GM10248 (cell line): Measurements from ENCODE around the gene LUZP1.

Experiments
- CTCF ChIA-PET: fragments of 300-600 bp; sonication (Branson Sonifier 250); formaldehyde crosslinking; extraction: SDS; loops from one replicate; lab custom pipeline; 2021; ENCODE audit warnings: antibody characterized with exemption; lab: Yijun Ruan, JAX
- POLR2A ChIA-PET: fragments of 350-650 bp; sonication (Branson Sonifier 250); formaldehyde crosslinking; extraction: SDS; loops from one replicate; lab custom pipeline; 2020; ENCODE audit warnings: antibody characterized with exemption; lab: Yijun Ruan, JAX
- DNase-seq: peaks from one replicate; pipeline ENCODE4 v3.0.0; 2012; ENCODE audit errors: extremely low spot score
- TF ChIP-seq, protein P1 (sequence below): IDR thresholded peaks from 2 replicates; pipeline ENCODE4 v1.5.1; 2012; ENCODE audit warnings: mild to moderate bottlenecking, low read depth; ENCODE audit errors: extremely low read depth, missing control alignments, control extremely low read depth

Gene LUZP1

DNA sequence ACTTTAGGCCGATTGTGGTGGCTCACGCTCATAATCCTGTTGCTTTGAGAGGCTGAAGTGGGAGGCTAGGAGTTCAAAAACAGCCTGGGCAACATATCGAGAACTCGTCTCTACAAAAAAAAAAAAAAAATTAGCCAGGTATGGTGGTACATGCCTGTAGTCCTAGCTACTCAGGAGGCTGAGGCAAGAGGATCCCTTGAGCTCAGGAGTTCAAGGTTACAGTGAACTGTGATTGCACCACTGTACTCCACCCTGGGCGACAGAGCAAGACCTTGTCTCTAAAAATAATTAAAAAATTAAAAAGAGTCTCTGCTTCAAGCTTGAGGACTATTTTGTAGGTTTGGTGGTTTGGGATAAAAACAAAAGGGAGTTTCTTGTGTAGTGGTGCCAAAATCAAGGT, 128.1 kb downstream of the LUZP1 start:
- ChIA-PET POLR2A (no interaction called here), CTCF (interaction anchor here (0.7 to 1.5 kb wide), 2 partner anchors 15 to 1706 kb away, joined by 3 to 5 read pairs; no protein-coding TSS in a partner anchor)
- TF ChIP-seq, protein P1, sequence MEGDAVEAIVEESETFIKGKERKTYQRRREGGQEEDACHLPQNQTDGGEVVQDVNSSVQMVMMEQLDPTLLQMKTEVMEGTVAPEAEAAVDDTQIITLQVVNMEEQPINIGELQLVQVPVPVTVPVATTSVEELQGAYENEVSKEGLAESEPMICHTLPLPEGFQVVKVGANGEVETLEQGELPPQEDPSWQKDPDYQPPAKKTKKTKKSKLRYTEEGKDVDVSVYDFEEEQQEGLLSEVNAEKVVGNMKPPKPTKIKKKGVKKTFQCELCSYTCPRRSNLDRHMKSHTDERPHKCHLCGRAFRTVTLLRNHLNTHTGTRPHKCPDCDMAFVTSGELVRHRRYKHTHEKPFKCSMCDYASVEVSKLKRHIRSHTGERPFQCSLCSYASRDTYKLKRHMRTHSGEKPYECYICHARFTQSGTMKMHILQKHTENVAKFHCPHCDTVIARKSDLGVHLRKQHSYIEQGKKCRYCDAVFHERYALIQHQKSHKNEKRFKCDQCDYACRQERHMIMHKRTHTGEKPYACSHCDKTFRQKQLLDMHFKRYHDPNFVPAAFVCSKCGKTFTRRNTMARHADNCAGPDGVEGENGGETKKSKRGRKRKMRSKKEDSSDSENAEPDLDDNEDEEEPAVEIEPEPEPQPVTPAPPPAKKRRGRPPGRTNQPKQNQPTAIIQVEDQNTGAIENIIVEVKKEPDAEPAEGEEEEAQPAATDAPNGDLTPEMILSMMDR = no peak
- DNase-seq = no peak

DNA sequence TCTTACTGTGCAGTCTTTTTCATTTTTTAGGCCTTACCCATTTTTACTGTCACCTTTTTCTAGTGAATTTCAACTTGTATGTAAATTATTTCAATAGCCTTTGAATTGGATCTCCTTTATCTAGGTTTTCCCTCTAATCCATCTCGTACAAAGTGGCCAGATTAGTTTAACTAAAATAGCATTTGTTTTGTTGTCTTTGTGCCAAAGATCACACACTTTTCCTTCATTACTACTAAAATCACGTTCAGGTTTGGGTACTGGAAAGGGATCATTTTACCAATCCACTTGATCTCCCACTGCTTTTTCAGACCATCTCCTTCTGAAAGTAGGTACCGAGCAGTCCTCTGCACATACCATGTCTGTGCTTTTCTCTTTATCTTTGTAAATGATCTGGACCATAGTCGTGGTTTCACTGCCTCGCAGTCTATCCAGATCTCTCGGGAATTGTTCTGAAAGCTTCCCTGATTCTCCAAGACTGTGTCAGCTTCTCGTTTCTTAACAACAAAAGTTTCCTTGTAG, 129.3 kb downstream of the LUZP1 start:
- DNase-seq = no peak
- ChIA-PET POLR2A (no interaction called here), CTCF (interaction anchor here (1.5 kb wide), 1 partner anchor 17 kb away, joined by 5 read pairs; no protein-coding TSS in a partner anchor)
- TF ChIP-seq, protein P1 = no peak

DNA sequence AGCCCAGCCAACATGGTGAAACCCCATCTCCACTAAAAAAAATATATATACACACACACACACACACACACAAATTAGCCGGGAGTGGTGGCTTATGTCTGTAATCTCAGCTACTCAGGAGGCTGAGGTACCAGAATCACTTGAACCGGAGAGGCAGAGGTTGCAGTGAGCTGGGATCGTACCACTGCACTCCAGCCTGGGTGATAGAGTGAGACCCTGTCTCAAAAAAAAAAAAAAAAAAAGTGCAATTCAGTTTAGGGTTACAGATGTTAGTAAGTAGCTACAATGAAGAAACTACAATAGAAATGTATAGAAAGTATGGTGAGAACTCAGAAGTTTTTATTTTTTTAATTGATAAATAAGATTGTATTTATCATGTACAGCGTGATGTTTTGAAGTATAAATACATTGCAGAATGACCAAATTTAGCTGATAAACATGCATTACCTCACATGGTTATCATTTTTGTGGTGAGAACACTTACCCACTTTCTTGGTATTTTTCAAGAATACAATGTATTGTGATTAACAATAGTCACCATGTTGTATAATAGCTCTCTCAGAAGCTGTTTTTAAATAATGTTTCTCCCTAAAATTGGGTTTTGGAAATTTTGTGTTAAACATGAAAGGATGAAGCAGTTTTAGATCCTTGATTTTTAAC, 131.4 kb downstream of the LUZP1 start:
- CTCF ChIA-PET = interaction anchor here (1.0 to 1.5 kb wide), 2 partner anchors 16 to 21 kb away, joined by 3 to 4 read pairs; no protein-coding TSS in a partner anchor
- POLR2A ChIA-PET = no interaction called here
- DNase-seq = no peak

DNA sequence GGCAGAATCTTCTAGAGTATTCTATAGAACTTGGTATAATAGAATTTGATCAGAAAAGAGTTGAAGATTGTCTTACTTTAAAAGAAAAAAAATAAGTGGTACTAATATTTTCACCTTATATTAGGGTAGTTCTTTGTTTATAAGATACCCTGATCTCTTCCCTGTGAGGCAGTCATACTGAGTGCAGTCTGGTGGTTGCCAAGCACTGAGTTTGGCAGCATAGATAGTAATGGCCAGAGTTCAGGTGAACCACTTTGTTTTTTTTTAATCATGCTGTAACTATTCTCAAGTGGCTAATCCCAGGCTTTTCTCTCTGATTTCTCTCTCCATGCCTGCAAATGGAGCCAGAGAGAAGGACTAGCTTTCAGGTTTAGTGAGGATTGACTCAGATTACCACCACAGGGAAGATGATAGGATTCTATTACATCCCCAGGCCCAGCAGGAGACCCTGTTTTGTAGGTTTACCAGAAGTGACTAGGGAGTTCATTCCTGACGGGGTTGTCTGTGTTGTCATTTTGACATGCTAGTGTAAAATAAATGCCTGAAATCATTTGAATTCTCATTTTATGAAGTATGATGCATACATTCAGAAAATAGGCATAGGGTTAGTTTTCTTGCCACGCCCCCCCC, 132.7 kb downstream of the LUZP1 start:
- ChIA-PET POLR2A (no interaction called here), CTCF (interaction anchor here (1.0 kb wide), 1 partner anchor 23 kb away, joined by 3 read pairs; no protein-coding TSS in a partner anchor)
- TF ChIP-seq, protein P1 = no peak
- DNase-seq = no peak

More for the DNA sequence above, 131.4 kb downstream of the LUZP1 start:
- TF ChIP-seq, protein P1 = no peak
